ENCODE results near the gene RALGDS.

RALGDS gene

GRCh38 chr9:133058071-133058470 is 63.0 kb downstream of the RALGDS start:
- TF ChIP-seq ZBTB7A (IDR thresholded peaks at IDR 0.05; ENCODE audit: low read depth): no peak
- no peak for TF ChIP-seq TEAD4 (IDR thresholded peaks at IDR 0.05)

- TF ChIP-seq CREB1 (IDR thresholded peaks at IDR 0.05; ENCODE audit: low read depth) (no peak), TEAD4 (IDR thresholded peaks at IDR 0.05) (no peak), EP300 (IDR thresholded peaks at IDR 0.05; ENCODE audit: borderline replicate concordance) (no peak)
Measured at GRCh38 chr9:133057553-133057952, 63.5 kb downstream of the RALGDS start.

- no peak for TF ChIP-seq EGR1 (IDR thresholded peaks at IDR 0.05)
- no peak for TF ChIP-seq FOXM1 (IDR thresholded peaks at IDR 0.05; ENCODE audit: borderline replicate concordance, low read depth)
- no peak for TF ChIP-seq MAX (IDR thresholded peaks at IDR 0.05)
- no peak for TF ChIP-seq YY1 (IDR thresholded peaks at IDR 0.05; ENCODE audit: low read depth)
- no peak for TF ChIP-seq RAD21 (IDR thresholded peaks at IDR 0.05; ENCODE audit: low read depth)
- no peak for TF ChIP-seq TEAD4 (IDR thresholded peaks at IDR 0.05)
Measured at GRCh38 chr9:133057006-133057405, 64.0 kb downstream of the RALGDS start.

- TF ChIP-seq ZBTB7A (IDR thresholded peaks at IDR 0.05; ENCODE audit: low read depth) (no peak), TCF12 (IDR thresholded peaks at IDR 0.05; ENCODE audit: low read depth) (no peak), USF1 (IDR thresholded peaks at IDR 0.05) (no peak), NFIC (IDR thresholded peaks at IDR 0.05) (no peak), FOXM1 (IDR thresholded peaks at IDR 0.05; ENCODE audit: borderline replicate concordance, low read depth) (no peak), CREB1 (IDR thresholded peaks at IDR 0.05; ENCODE audit: low read depth) (no peak), YY1 (IDR thresholded peaks at IDR 0.05; ENCODE audit: low read depth) (no peak), TEAD4 (IDR thresholded peaks at IDR 0.05) (no peak), MAX (IDR thresholded peaks at IDR 0.05) (no peak)
Measured at GRCh38 chr9:133056533-133056932, 64.5 kb downstream of the RALGDS start.

GRCh38 chr9:133055788-133056420 is 65.1 kb downstream of the RALGDS start:
- TF ChIP-seq TEAD4 (IDR thresholded peaks at IDR 0.05) (no peak), EP300 (IDR thresholded peaks at IDR 0.05; ENCODE audit: borderline replicate concordance) (no peak), NFIC (IDR thresholded peaks at IDR 0.05) (no peak), EGR1 (IDR thresholded peaks at IDR 0.05) (no peak), FOXM1 (IDR thresholded peaks at IDR 0.05; ENCODE audit: borderline replicate concordance, low read depth) (no peak), MAX (IDR thresholded peaks at IDR 0.05) (no peak), TCF12 (IDR thresholded peaks at IDR 0.05; ENCODE audit: low read depth) (no peak), CREB1 (IDR thresholded peaks at IDR 0.05; ENCODE audit: low read depth) (no peak), USF1 (IDR thresholded peaks at IDR 0.05) (no peak), ZBTB7A (IDR thresholded peaks at IDR 0.05; ENCODE audit: low read depth) (no peak), TAF1 (IDR thresholded peaks at IDR 0.05; ENCODE audit: low read depth) (no peak), REST (IDR thresholded peaks at IDR 0.05; ENCODE audit: low read depth) (no peak), CEBPB (IDR thresholded peaks at IDR 0.05) (no peak)

- no peak for TF ChIP-seq CREB1 (IDR thresholded peaks at IDR 0.05; ENCODE audit: low read depth)
Measured at GRCh38 chr9:133054966-133055365, 66.1 kb downstream of the RALGDS start.

- TF ChIP-seq TEAD4 (IDR thresholded peaks at IDR 0.05) (no peak), RAD21 (IDR thresholded peaks at IDR 0.05; ENCODE audit: low read depth) (no peak), ZBTB7A (IDR thresholded peaks at IDR 0.05; ENCODE audit: low read depth) (no peak), FOXM1 (IDR thresholded peaks at IDR 0.05; ENCODE audit: borderline replicate concordance, low read depth) (no peak), CREB1 (IDR thresholded peaks at IDR 0.05; ENCODE audit: low read depth) (no peak), USF1 (IDR thresholded peaks at IDR 0.05) (no peak), YY1 (IDR thresholded peaks at IDR 0.05; ENCODE audit: low read depth) (no peak), TCF12 (IDR thresholded peaks at IDR 0.05; ENCODE audit: low read depth) (no peak), REST (IDR thresholded peaks at IDR 0.05; ENCODE audit: low read depth) (no peak), MAX (IDR thresholded peaks at IDR 0.05) (no peak), EP300 (IDR thresholded peaks at IDR 0.05; ENCODE audit: borderline replicate concordance) (no peak), EGR1 (IDR thresholded peaks at IDR 0.05) (no peak), NFIC (IDR thresholded peaks at IDR 0.05) (no peak), TAF1 (IDR thresholded peaks at IDR 0.05; ENCODE audit: low read depth) (no peak)
Measured at GRCh38 chr9:133054194-133054890, 66.7 kb downstream of the RALGDS start.
